Measurements from ENCODE around the gene NFKBIL1. TPM values are rescaled to one million over a fixed set of nuclear protein-coding genes. Genes with fewer than 3 reads are reported as not detected.
A peak's percentile ranks its signal among the peaks of the same experiment; 100 is the strongest.

Gene NFKBIL1
- total and polyA plus RNA-seq, 9 of the 15 experiments (the other 6 are each of a cell fraction or from before 2014, with no cell fraction given): 0.49 to 33.1 (median 7.6) TPM

DNA sequence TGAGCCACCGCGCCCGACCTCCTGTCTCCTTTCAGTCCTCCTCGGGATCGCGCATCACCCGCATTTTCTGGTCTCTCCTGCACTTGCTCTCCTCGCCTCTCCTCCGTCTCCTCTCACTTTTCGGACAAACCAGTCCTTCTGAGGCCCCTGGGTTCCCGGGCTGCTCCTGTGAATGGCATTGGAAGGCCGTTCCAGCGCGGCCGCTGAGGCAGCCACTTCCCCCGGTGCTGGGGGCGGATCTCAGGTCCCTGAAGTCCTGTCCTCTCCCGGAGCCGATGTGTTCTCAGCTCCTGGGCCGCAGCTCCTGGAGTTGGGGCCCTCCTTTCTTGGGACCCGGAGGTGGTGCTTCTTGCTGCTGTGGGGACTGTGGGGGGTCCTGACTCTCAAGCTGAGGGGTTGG lies 48.7 kb upstream of the NFKBIL1 start:
- TF ChIP-seq HDAC2 (IDR thresholded peaks at IDR 0.05) (peak; percentile 28; the same call in 1 of the 2 replicates), NKRF (IDR thresholded peaks at IDR 0.05; ENCODE audit: borderline replicate concordance) (peak; percentile 47; the same call in 1 of the 2 replicates), FIP1L1 (IDR thresholded peaks at IDR 0.05; ENCODE audit: low read depth, low read length, poor library complexity, severe bottlenecking) (no peak), RNF219 (CRISPR knock-in tag; IDR thresholded peaks at IDR 0.05) (no peak), CC2D1A (IDR thresholded peaks at IDR 0.05) (peak; percentile 48; the same call in 1 of the 2 replicates), TRIM28 (IDR thresholded peaks at IDR 0.05) (peak; percentile 56; the same call in 1 of the 2 replicates)
- TF ChIP-seq, protein P1, sequence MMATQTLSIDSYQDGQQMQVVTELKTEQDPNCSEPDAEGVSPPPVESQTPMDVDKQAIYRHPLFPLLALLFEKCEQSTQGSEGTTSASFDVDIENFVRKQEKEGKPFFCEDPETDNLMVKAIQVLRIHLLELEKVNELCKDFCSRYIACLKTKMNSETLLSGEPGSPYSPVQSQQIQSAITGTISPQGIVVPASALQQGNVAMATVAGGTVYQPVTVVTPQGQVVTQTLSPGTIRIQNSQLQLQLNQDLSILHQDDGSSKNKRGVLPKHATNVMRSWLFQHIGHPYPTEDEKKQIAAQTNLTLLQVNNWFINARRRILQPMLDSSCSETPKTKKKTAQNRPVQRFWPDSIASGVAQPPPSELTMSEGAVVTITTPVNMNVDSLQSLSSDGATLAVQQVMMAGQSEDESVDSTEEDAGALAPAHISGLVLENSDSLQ (IDR thresholded peaks at IDR 0.05): no peak
- TF ChIP-seq, protein P2, sequence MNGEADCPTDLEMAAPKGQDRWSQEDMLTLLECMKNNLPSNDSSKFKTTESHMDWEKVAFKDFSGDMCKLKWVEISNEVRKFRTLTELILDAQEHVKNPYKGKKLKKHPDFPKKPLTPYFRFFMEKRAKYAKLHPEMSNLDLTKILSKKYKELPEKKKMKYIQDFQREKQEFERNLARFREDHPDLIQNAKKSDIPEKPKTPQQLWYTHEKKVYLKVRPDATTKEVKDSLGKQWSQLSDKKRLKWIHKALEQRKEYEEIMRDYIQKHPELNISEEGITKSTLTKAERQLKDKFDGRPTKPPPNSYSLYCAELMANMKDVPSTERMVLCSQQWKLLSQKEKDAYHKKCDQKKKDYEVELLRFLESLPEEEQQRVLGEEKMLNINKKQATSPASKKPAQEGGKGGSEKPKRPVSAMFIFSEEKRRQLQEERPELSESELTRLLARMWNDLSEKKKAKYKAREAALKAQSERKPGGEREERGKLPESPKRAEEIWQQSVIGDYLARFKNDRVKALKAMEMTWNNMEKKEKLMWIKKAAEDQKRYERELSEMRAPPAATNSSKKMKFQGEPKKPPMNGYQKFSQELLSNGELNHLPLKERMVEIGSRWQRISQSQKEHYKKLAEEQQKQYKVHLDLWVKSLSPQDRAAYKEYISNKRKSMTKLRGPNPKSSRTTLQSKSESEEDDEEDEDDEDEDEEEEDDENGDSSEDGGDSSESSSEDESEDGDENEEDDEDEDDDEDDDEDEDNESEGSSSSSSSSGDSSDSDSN (IDR thresholded peaks at IDR 0.05; ENCODE audit: borderline replicate concordance in 1 of 2, low read depth in 2 of 2, low read length in 2 of 2): 0 out of 4 replicates have a peak, but pooled peaks of 1 of the 2 experiments have one; percentile 65
- TF ChIP-seq, protein P3, sequence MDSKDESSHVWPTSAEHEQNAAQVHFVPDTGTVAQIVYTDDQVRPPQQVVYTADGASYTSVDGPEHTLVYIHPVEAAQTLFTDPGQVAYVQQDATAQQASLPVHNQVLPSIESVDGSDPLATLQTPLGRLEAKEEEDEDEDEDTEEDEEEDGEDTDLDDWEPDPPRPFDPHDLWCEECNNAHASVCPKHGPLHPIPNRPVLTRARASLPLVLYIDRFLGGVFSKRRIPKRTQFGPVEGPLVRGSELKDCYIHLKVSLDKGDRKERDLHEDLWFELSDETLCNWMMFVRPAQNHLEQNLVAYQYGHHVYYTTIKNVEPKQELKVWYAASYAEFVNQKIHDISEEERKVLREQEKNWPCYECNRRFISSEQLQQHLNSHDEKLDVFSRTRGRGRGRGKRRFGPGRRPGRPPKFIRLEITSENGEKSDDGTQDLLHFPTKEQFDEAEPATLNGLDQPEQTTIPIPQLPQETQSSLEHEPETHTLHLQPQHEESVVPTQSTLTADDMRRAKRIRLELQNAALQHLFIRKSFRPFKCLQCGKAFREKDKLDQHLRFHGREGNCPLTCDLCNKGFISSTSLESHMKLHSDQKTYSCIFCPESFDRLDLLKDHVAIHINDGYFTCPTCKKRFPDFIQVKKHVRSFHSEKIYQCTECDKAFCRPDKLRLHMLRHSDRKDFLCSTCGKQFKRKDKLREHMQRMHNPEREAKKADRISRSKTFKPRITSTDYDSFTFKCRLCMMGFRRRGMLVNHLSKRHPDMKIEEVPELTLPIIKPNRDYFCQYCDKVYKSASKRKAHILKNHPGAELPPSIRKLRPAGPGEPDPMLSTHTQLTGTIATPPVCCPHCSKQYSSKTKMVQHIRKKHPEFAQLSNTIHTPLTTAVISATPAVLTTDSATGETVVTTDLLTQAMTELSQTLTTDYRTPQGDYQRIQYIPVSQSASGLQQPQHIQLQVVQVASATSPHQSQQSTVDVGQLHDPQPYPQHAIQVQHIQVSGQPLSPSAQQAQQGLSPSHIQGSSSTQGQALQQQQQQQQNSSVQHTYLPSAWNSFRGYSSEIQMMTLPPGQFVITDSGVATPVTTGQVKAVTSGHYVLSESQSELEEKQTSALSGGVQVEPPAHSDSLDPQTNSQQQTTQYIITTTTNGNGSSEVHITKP (IDR thresholded peaks at IDR 0.05; ENCODE audit: partially characterized antibody): peak; percentile 16
- BruUV-seq (replicated peaks): no TSS peak
- ChIA-PET POLR2A (interaction anchor here (1.0 to 2.5 kb wide), 4 partner anchors 31 to 167 kb away, joined by 3 to 23 read pairs (median 4); partner anchors contain the start of genes CSNK2B and DDX39B), CTCF (ENCODE audit: low intra/inter-chr PET ratio) (no interaction called here)
- Histone ChIP-seq H3K9me1 (ENCODE audit: control insufficient read depth, insufficient read depth, low read length) (no peaks in the 10 kb centered on the region), H2AFZ (ENCODE audit: low read depth, low read length) (peak overlapping the region; percentile 66), H3K9ac (ENCODE audit: insufficient read depth in 1 of 2, low read depth in 2 of 2, low read length in 2 of 2) (peak overlapping the region; percentile 56 to 85; a peak in 3 of 4 replicates), H3K36me3 (ENCODE audit: control insufficient read depth, insufficient read depth, low read length) (no peaks in the 10 kb centered on the region), H3K79me2 (ENCODE audit: control insufficient read depth, insufficient read depth, low read length) (peaks cover 43% of the 10 kb centered on the region), H3K27ac (ENCODE audit: extremely low read depth, low read depth, low read length) (peak overlapping the region; percentile 38; the same call in 2 of the 3 replicates), H4K20me1 (replicated peaks; ENCODE audit: control insufficient read depth, insufficient read depth, low read length) (peaks cover 7% of the 10 kb centered on the region; the same call in 1 of the 2 replicates), H3K4me2 (ENCODE audit: insufficient read depth, low read length) (peak overlapping the region; percentile 80), H3K4me3 (peak overlapping the region; percentile 88), H3K4me1 (replicated peaks in 1 of 2; ENCODE audit: control insufficient read depth in 2 of 2, insufficient read depth in 2 of 2, low read length in 2 of 2) (peaks cover 27 to 42% of the 10 kb centered on the region in 2 experiments), H3K27me3 (ENCODE audit: control insufficient read depth in 2 of 2, insufficient read depth in 2 of 2, low read length in 2 of 2) (no peaks in the 10 kb centered on the region), H3K9me3 (replicated peaks; ENCODE audit: control insufficient read depth, insufficient read depth, low read depth, low read length) (no peaks in the 10 kb centered on the region)
- WGBS (ENCODE audit: insufficient coverage, low coverage, missing lambda C conversion rate): 6% methylated on average over 21 of the region's 21 CpGs
- intact Hi-C loops (cut with micrococcal nuclease): no loop called here
- peak in 2 of 4 experiments; percentile 46 to 59 for DNase-seq (ENCODE audit: extremely low read depth in 1 of 4, low spot score in 3 of 4)
- in situ Hi-C loops (cut with MboI): loop anchor here (5.0 kb wide), 1 partner anchor 34 kb away; no protein-coding TSS in a partner anchor
- FAIRE-seq: no peak
- peak; percentile 8 for ATAC-seq
